ENCODE data around the gene CDH22.
A peak's percentile ranks its signal among the peaks of the same experiment; 100 is the strongest.

Gene CDH22

GRCh38 chr20:46353500-46354206 lies 45.4 kb upstream of the CDH22 start:
- H3K27ac ChIP-seq, result no peak overlapping the region
- TF ChIP-seq, protein P1, sequence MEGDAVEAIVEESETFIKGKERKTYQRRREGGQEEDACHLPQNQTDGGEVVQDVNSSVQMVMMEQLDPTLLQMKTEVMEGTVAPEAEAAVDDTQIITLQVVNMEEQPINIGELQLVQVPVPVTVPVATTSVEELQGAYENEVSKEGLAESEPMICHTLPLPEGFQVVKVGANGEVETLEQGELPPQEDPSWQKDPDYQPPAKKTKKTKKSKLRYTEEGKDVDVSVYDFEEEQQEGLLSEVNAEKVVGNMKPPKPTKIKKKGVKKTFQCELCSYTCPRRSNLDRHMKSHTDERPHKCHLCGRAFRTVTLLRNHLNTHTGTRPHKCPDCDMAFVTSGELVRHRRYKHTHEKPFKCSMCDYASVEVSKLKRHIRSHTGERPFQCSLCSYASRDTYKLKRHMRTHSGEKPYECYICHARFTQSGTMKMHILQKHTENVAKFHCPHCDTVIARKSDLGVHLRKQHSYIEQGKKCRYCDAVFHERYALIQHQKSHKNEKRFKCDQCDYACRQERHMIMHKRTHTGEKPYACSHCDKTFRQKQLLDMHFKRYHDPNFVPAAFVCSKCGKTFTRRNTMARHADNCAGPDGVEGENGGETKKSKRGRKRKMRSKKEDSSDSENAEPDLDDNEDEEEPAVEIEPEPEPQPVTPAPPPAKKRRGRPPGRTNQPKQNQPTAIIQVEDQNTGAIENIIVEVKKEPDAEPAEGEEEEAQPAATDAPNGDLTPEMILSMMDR (conservative IDR thresholded peaks at IDR 0.05), result no peak

GRCh38 chr20:46352370-46352938 lies 44.2 kb upstream of the CDH22 start:
- TF ChIP-seq, protein P1 (conservative IDR thresholded peaks at IDR 0.05), result no peak

DNA sequence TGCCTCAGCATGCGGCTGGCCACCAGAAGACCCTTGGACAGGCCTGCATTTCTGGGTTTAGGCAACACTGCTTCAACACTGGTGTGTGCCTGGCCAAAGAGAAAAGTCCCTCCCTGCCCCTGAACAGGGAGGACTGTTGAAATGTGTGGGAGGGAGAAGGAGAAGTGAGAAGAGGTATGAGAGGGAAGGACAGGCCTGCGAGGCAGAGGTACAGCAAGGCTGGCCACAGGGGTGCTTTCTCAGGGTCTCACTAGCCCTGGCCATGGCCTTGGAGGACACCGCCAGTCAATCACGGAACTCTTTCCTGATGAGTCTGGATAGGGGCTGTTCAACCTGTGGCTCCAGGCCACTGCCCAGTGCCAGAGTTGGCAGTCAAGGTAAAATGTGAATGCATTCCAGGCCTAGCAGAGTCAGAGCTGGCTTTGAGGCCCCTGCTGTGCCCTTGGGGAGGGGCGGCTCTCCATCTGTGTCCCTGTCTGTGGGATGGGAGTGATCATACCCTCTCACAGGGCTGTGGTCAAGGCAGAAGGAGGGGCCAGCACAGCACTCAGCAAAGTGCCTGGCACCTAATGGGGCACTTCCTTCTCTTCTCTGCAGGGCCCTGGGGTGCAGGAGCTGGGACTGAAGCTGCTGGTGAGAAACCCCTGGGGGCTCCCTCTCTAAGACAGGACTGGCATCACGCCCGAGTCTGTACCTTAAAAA lies 43.2 kb upstream of the CDH22 start:
- TF ChIP-seq, protein P1 (conservative IDR thresholded peaks at IDR 0.05), result no peak
- no peak overlapping the region for H3K27ac ChIP-seq

More at GRCh38 chr20:46352370-46352938, 44.2 kb upstream of the CDH22 start:
- H3K27ac ChIP-seq, result no peak overlapping the region

GRCh38 chr20:46350986-46351267 lies 42.6 kb upstream of the CDH22 start:
- H3K27ac ChIP-seq, result peak overlapping the region; percentile 66
- TF ChIP-seq, protein P1 (conservative IDR thresholded peaks at IDR 0.05), result no peak

- TF ChIP-seq, protein P1 (conservative IDR thresholded peaks at IDR 0.05), result no peak
- H3K27ac ChIP-seq, result peak overlapping the region; percentile 66
These were observed 42.1 kb upstream of the CDH22 start for GRCh38 chr20:46350201-46350985.

DNA sequence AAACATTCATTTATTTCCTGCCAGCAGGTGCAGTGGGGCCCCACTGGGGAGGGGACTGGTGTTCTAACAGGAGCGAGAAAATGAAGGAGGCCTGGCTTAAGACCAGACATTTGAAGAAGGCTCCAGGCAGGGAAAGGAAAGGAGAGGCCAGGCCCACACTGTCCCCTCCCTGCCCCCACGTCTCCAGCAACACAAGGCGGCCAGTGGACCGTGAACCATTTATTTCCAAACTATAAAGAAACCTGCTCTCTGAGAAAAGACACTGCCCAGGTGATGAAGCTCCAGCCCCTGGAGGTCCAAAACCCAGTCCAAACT lies 41.4 kb upstream of the CDH22 start:
- H3K27ac ChIP-seq, result peak overlapping the region; percentile 66
- TF ChIP-seq, protein P1 (conservative IDR thresholded peaks at IDR 0.05), result no peak

Data from VCaP (cell line).